Sigmoid colon (tissue), 4 donors: ENCODE data around the gene RUFY2.

Source experiments
- CTCF ChIP-seq, 4 experiments: fragments of 450-650 bp in 3 of 4; fragments of 200-600 bp in 1 of 4; IDR thresholded peaks; one replicate each; pipeline ENCODE4 v1.5.1; 2016 to 2019; ENCODE audit warnings: antibody characterized with exemption in 4 of 4, mild to moderate bottlenecking in 3 of 4, moderate library complexity in 2 of 4
- POLR2A ChIP-seq, 2 donors: fragments of 450-650 bp; IDR thresholded peaks; one replicate each; pipeline ENCODE4 v1.6.1; 2016; ENCODE audit warnings: antibody characterized with exemption in 2 of 2, mild to moderate bottlenecking in 2 of 2, moderate library complexity in 2 of 2
- POLR2AphosphoS5 ChIP-seq, 4 donors: sonication (generic); formaldehyde crosslinking; IDR thresholded peaks; one replicate each; pipeline ENCODE4 v1.6.1; 2017; ENCODE audit warnings: antibody characterized with exemption in 4 of 4

DNA sequence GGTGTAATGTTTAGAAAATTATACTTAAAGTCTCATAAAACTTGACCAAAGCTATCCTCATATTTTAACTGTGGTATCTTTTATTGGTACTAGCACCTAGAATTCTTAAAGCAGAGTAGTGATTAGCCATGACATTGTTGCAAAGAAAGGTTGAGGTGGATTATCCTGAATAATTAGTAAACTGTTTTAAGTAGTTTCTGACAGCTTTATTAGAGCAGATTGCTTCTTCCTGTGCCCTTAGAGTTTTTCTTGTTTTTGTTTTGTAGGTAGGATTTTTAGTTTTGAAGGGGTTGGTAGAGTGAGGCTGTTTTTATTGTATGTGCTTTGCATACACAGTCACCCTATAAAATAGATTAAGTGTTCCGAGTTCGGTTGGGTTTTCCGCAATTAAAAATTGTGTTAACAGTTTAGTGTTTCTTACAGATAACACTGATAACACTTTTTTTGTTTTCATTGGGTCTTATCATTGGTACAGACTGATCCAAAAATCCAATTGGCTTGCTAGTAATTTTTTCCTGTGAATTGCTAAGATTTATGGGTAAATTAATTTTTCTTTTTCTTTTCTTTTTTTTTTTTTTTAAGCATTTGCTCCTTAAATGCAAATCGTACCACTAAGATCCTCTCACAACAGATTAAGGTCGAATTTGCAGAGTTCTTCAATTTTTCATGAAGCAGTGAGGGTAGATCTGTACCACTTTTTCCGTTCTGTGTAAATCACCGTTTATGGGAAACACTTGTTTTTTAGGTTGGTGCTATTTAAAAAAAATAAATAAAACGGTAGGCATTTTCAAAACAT, 72.2 kb downstream of the RUFY2 start:
- TF ChIP-seq CTCF (IDR thresholded peaks at IDR 0.05) (no peak), POLR2A (IDR thresholded peaks at IDR 0.05) (no peak), POLR2AphosphoS5 (IDR thresholded peaks at IDR 0.05) (no peak)
